ENCODE measurements around the gene ABCG2. TPM values are rescaled to one million over a fixed set of nuclear protein-coding genes. Genes with fewer than 3 reads are reported as not detected.
"Not testable (repeated sequence)": the region's sequence is repeated elsewhere in the genome, so short reads cannot be mapped to it uniquely, and the experiment has no call there.

Gene ABCG2
- total RNA-seq, 1 donor from 2014 or later, result under 0.01 TPM

DNA sequence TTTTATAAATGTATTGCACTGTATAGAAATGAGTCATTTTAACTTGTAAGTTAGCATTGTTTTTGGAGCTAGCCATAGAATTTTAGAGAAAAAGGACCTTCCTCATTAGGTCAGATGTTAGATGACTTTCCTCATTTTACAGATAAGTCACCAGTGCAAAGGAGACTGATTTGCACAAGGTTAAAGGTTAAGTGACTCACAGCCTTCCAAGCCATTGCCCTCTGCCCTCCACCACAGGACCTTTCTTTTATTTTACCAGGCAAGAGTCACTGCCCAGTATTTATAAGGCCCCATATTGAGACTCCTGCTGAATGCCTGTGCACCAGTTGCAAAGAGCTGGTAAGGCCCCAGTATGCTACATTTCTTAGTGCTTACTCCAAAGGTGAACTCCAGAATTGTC, 4.2 kb upstream of the ABCG2 start:
- Histone ChIP-seq H3K36me3 (ENCODE audit: control insufficient read depth, insufficient read depth, low read length) (no peaks in the 10 kb centered on the region), H3K27me3 (ENCODE audit: control insufficient read depth, insufficient read depth, low read length) (no peaks in the 10 kb centered on the region), H3K4me3 (ENCODE audit: low read depth, low read length) (no peak overlapping the region)
- DNase-seq (ENCODE audit: low read depth), result no peak
- TF ChIP-seq, protein P1, sequence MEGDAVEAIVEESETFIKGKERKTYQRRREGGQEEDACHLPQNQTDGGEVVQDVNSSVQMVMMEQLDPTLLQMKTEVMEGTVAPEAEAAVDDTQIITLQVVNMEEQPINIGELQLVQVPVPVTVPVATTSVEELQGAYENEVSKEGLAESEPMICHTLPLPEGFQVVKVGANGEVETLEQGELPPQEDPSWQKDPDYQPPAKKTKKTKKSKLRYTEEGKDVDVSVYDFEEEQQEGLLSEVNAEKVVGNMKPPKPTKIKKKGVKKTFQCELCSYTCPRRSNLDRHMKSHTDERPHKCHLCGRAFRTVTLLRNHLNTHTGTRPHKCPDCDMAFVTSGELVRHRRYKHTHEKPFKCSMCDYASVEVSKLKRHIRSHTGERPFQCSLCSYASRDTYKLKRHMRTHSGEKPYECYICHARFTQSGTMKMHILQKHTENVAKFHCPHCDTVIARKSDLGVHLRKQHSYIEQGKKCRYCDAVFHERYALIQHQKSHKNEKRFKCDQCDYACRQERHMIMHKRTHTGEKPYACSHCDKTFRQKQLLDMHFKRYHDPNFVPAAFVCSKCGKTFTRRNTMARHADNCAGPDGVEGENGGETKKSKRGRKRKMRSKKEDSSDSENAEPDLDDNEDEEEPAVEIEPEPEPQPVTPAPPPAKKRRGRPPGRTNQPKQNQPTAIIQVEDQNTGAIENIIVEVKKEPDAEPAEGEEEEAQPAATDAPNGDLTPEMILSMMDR (IDR thresholded peaks at IDR 0.05; ENCODE audit: insufficient read depth, low read length, poor library complexity, severe bottlenecking), result no peak

DNA sequence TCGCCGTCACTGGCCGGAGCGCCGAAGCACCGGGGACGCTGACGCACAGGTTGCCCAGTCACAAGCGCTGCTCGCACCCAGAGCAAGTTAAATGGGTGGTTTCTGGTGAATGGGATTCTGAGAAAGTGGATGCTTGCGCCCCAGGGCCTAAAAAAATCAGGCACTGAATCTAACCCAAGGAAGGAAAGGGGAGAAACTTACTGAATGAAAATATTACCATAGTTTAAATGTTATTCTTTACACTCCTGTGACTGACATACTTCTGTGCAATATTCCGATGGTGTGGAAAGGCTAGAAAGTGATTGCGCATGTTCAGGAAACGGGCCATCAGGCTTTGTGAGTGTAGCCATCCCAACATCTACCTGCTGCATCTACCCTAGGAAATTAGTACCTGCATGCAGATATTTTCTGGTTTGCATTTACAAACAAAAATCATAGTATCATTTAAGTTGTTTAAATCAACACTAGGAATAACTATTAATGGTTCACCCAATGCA, 838 bp upstream of the ABCG2 start:
- TF ChIP-seq, protein P1 (IDR thresholded peaks at IDR 0.05; ENCODE audit: insufficient read depth, low read length, poor library complexity, severe bottlenecking), result no peak

DNA sequence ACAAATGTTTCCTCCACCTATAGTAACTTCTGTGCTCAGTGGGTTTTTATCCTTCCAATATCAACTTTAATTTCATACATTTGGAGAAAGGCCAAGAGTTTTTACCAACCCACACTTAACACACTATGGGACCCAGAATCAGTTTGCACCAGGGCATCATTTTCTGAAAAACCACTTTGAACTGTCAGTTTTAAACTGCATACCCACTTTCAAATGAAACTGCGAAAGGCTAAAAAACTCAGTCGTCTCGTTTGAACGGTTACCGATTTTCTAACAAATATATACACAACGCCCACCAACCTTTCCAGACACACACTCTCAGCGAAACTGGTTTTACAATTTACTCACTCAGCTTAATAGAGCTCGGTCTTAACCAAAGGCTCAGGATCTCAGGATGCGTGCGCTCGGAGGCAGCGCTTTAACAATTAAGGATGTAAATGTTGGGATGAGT, 376 bp downstream of the ABCG2 start:
- DNase-seq (ENCODE audit: low read depth), result no peak
- H3K4me3 ChIP-seq (ENCODE audit: low read depth, low read length), result peak overlapping the region; percentile 60

More for the DNA sequence above, 838 bp upstream of the ABCG2 start:
- Histone ChIP-seq H3K27me3 (ENCODE audit: control insufficient read depth, insufficient read depth, low read length) (no peaks in the 10 kb centered on the region), H3K36me3 (ENCODE audit: control insufficient read depth, insufficient read depth, low read length) (no peaks in the 10 kb centered on the region), H3K4me3 (ENCODE audit: low read depth, low read length) (peak overlapping the region; percentile 60)
- DNase-seq (ENCODE audit: low read depth), result no peak

DNA sequence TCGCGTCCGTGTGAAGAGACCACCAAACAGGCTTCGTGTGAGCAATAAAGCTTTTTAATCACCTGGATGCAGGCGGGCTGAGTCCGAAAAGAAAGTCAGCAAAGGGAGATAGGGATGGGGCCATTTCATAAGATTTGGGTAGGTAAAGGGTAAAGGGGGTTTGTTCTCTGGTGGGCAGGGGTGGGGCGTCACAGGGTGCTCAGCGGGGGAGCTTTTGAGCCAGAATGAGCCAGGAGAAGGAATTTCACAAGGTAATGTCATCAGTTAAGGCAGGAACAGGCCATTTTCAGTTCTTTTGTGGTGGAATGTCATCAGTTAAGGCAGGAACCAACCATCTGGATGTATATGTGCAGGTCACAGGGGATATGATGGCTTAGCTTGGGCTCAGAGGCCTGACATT, 6.1 kb downstream of the ABCG2 start:
- not testable (repeated sequence) for DNase-seq (ENCODE audit: low read depth); H3K27me3 ChIP-seq (ENCODE audit: control insufficient read depth, insufficient read depth, low read length); H3K4me3 ChIP-seq (ENCODE audit: low read depth, low read length)

More for the DNA sequence above, 376 bp downstream of the ABCG2 start:
- TF ChIP-seq, protein P1 (IDR thresholded peaks at IDR 0.05; ENCODE audit: insufficient read depth, low read length, poor library complexity, severe bottlenecking), result no peak
- no peaks in the 10 kb centered on the region for H3K27me3 ChIP-seq (ENCODE audit: control insufficient read depth, insufficient read depth, low read length)
- H3K36me3 ChIP-seq (ENCODE audit: control insufficient read depth, insufficient read depth, low read length), result no peaks in the 10 kb centered on the region

DNA sequence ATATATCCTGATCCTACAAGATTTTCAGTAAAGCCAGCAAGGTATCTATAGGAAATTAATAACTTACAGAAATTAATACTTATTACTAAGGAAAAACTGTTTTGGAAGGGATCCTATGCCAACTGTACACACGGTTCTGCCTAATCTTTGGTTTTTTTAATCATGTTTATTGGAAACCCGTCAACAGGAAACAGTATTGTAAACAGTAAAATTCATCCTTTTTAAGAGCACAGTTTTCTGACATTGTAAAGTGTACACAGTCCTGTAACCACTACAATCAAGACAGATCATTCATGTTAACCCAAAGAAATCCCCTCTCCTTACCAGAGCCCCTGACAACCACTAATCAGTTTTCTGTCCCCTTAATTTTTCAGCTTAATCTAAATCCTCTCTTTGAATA, 9.9 kb downstream of the ABCG2 start:
- TF ChIP-seq, protein P1 (IDR thresholded peaks at IDR 0.05; ENCODE audit: insufficient read depth, low read length, poor library complexity, severe bottlenecking), result no peak
- no peaks in the 10 kb centered on the region for H3K27me3 ChIP-seq (ENCODE audit: control insufficient read depth, insufficient read depth, low read length)
- DNase-seq (ENCODE audit: low read depth), result no peak
- H3K4me3 ChIP-seq (ENCODE audit: low read depth, low read length), result no peak overlapping the region
- no peaks in the 10 kb centered on the region for H3K36me3 ChIP-seq (ENCODE audit: control insufficient read depth, insufficient read depth, low read length)

More for the DNA sequence above, 6.1 kb downstream of the ABCG2 start:
- H3K36me3 ChIP-seq (ENCODE audit: control insufficient read depth, insufficient read depth, low read length), result not testable (repeated sequence)

DNA sequence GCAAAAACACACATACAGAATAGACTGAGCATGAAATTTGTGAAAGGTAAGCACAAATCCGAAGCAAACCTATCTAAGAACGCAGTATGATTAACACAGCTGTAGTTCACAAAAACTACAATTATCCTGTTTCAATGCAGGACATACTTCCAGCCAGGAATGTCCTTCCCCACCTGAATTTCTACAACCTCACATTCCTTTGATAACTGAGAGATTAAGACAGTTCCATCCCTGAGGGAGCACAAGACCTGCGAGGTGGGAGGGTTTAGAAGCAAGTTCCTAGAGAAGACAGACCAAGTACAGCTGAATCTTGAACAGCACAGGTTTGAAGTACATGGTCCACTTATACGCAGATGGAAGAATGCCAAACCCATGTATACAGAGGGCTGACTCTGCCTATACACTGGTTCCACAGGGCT, 10.6 kb downstream of the ABCG2 start:
- H3K4me3 ChIP-seq (ENCODE audit: low read depth, low read length), result no peak overlapping the region
- no peak for DNase-seq (ENCODE audit: low read depth)
- no peaks in the 10 kb centered on the region for H3K36me3 ChIP-seq (ENCODE audit: control insufficient read depth, insufficient read depth, low read length)
- no peaks in the 10 kb centered on the region for H3K27me3 ChIP-seq (ENCODE audit: control insufficient read depth, insufficient read depth, low read length)
- TF ChIP-seq, protein P1 (IDR thresholded peaks at IDR 0.05; ENCODE audit: insufficient read depth, low read length, poor library complexity, severe bottlenecking), result no peak

All from kidney epithelial cell (primary cell).